ENCODE results near the gene PACS1.

PACS1 gene

GRCh38 chr11:66188580-66188979 is 118.5 kb downstream of the PACS1 start:
- peak in 2 of 4 experiments; percentile 26 to 30 for DNase-seq

- no peak for DNase-seq
Measured at GRCh38 chr11:66189031-66189745, 119.1 kb downstream of the PACS1 start.

DNA sequence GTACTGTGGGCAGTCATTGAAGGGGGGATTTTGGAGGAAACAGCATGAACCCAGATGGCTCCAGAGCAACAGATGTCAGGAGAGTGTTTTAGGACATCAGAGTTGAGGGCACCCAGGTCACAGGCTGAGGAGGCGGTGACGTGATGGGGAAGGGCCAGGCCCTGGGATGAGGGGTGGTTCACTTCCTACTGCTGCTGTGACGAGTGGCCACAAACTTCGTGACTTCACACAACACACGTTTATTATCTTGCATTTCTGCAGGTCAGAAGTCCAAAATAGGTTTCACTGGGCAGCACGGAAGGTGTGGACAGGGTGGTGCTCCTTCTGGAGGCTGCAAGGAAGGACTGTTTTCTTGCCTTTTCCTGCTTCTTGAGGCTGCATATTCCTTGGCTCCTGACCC is 120.7 kb downstream of the PACS1 start:
- no peak for DNase-seq

GRCh38 chr11:66192181-66192863 is 122.2 kb downstream of the PACS1 start:
- no peak for DNase-seq

GRCh38 chr11:66194391-66194790 is 124.3 kb downstream of the PACS1 start:
- no peak for DNase-seq

DNA sequence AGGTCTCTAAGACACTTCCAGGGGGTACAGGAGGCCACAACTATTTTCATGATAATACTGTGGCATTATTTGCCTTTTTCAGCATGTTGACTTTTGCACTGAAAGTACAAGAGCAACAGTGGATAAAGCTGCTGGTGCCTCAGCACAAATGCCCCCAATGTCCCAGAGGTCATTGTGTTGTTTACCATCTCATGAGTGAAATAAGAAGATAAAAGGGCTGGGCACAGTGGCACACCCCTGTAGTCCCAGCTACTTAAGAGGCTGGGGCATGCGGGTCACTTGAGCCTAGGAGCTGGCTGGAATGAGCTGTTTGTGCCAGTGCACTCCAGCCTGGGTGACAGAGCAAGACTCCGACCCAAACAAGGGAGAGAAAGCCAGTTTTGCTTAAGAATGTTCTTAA is 125.8 kb downstream of the PACS1 start:
- no peak for DNase-seq

DNA sequence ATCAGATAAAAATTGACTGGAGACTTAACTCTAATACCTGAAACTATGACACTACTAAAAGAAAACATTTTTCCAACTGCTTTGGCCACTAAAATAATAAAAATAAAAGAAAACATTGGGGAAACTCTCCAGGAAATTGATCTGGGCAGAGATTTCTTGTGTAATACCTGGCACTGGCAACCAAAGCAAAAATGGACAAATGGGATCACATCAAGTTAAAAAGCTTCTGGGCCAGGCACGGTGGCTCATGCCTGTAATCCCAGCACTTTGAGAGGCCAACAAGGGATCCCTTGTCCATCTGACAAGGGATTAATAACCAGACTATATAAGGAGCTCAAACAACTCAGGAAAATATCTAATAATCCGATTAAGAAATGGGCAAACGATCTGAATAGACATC is 133.8 kb downstream of the PACS1 start:
- DNase-seq, result no peak

DNA sequence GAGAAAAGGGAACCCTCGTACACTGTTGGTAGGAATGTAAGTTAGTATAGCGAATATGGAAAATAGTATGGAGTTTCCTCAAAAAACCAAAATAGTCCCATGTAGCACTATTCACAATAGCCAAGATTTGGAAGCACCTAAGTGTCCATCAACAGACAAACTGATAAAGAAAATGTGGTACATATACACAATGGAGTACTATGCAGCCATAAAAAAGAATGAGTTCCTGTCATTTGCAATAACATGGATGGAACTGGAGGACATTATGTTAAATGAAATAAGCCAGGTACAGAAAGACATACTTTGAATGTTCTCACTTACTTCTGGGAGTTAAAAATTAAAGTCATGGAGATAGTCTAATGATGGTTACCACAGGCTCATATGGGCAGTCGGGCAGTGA is 134.3 kb downstream of the PACS1 start:
- DNase-seq, result no peak

DNA sequence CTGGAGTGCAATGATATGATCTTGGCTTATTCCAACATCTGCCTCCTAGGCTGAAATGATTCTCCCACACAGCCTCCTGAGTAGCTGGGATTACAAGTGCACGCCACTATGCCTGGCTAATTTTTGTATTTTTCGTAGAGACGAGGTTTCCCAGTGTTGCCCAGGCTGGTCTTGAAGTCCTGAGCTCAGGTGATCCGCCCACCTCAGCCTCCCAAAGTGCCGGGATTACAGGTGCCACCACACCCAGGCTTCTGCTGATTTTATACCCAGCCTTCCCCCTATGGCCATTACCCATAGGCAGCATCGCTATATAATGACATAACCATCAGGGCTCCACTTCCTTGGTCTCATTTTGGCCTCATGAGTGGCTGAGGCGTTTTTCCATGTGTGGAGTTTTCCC is 137.7 kb downstream of the PACS1 start:
- DNase-seq, result no peak

DNA sequence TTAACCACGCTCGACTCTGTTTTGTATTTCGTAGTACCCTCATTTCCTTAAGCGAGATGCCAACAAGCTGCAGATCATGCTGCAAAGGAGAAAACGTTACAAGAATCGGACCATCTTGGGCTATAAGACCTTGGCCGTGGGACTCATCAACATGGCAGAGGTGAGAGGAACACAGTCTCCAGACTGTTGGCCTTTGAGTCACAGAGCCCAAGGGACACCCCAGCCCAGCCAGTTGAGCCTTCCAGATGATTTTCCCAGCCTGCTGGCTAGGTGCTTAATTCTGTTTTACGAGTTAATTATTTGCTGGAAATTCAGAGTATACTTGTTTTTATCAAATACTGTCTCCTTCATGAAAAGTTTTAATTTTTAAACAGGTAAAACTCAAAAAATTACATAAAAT is 141.0 kb downstream of the PACS1 start:
- DNase-seq, result no peak

GRCh38 chr11:66216911-66217310 is 146.8 kb downstream of the PACS1 start:
- no peak for DNase-seq

- DNase-seq, result no peak
Measured at GRCh38 chr11:66218036-66218435, 148.0 kb downstream of the PACS1 start.

DNA sequence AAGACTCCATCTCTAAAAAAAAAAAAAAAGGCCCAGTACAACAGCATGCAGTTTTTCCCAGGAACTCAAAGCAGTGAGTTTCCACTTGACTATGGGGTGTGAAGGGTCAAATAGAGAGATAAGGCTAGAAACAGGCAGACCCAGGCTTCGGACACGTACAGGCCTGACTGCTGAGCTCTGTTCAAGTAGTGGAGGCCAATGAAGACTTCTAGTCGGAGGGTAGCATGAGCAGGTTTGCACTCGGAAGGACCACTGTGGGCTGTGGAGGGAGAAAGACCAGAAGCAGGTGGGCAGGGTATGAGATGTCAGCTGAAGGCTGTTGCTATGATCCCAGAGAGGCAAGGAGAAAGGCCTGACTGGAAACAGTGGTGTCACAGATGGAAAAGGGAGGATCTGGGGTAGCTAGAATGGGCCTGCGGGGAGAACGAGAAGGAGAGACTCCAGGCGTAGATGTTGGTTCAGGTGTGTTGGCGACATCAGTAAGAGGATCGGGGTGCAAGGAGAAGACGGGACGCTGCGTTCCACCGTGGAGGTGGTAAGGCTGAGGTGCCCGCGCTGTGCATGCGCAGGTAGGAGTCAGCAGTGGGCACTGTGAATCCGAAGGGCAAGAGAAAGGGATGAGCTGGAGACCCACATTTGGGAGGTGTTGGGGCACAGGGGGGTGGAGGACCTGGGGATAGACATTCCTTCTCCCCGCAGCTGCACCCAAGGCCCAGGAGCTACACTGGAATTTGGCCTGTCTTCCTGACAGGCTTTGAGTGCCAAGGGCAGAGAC is 149.0 kb downstream of the PACS1 start:
- no peak for DNase-seq

- no peak for DNase-seq
Measured at GRCh38 chr11:66219846-66220565, 149.9 kb downstream of the PACS1 start.

DNA sequence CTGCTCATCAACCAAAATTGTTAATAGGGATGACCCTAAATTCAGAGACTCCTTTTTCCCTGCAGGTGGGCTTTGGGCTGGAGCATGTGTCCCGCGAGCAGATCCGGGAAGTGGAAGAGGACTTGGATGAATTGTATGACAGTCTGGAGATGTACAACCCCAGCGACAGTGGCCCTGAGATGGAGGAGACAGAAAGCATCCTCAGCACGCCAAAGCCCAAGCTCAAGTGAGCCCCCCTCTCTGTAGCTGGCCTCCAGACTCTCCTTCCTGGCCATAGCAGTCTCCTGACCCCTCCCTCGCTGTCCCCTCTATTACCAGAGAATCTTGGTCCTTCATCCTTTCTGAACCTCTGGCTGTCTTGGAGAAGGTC is 150.5 kb downstream of the PACS1 start:
- DNase-seq, result no peak

- DNase-seq, result no peak
Measured at GRCh38 chr11:66221012-66221411, 150.9 kb downstream of the PACS1 start.

DNA sequence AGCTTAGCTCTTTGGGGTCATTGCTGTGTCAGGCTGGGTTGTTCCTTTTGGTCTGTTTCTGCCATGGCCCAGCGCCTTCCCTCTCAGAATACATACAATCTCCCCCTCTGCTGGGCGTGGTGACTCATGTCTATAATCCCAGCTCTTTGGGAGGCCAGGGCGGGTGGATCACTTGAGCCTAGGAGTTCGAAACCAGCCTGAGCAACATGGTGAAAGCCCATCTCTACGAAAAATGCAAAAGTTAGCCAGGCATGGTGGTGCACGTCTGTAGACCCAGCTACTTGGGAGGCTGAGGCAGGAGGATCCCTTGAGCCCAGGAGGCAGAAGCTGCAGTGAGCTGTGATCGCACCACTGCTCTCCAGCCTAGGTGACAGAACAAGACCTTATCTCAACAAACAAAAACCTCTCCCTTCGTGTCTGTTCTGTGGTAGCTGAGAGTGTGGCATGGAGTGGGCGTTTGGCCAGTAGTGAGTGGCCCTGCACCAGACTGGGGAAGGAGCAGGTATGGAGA is 151.7 kb downstream of the PACS1 start:
- DNase-seq, result no peak

DNA sequence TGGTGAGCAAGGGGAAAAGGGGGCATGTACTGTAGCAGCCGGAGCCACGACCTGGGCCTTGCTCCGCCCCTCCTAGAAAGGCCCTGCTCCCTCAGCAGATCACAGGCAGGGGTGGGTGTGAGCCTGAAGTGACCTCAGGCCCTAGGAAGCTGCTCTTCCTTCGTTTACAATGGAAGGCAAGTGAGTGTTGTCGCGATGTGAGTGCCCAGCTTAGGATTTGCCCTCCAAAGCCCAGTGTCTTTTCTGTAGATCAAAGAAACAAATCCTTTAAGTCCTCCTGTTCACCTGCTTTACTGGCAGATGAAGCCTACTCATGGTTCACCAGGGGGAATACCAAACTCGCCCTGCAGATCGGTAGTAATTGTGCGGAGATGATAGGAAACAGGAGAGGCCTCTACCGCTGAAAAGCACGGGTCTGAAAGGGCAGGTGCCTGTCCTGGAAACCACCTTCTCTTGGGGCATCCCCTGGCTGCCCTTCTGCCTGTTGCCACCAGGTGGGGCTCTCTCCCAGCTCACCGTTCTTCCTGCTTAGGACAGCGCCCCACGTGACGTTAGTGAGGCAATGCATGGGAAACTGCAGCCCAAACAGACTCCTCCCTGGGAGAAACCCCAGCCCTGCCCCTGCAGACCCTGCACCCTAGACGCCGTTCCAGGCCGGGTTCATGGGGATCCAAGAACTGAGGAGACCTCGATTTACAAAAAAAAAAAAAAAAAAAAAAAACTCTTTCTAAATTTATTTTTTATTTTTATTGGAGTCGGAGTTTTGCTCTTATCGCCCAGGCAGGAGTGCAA is 152.5 kb downstream of the PACS1 start:
- peak; percentile 92 to 95 (median 94) for DNase-seq

GRCh38 chr11:66224226-66224855 is 154.3 kb downstream of the PACS1 start:
- no peak for DNase-seq

- no peak for DNase-seq
Measured at GRCh38 chr11:66225066-66225465, 155.0 kb downstream of the PACS1 start.

- no peak for DNase-seq
Measured at GRCh38 chr11:66226101-66226500, 156.0 kb downstream of the PACS1 start.

DNA sequence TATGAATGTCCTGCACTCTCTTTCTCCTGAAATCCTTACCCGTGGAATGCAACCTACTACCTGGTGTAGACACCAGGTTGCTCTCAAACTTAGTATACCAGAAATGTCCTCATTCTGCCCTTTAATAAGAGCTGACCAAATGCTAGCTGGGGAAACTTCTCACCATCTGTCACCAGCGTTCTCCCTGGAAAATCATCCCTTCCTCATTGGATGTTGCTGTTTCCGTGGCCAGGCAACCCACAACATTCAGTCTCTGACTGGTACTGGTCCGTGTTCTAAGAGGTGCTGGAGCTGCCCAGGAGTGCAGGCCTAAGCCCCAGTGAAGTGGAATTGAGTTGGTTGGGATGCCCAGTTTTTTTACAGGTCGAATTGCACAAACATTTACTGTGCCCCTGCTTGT is 157.6 kb downstream of the PACS1 start:
- DNase-seq, result no peak
